ENCODE data around the gene SNX15. TPM values are rescaled to one million over a fixed set of nuclear protein-coding genes. Genes with fewer than 3 reads are reported as not detected.
A peak's percentile ranks its signal among the peaks of the same experiment; 100 is the strongest.

SNX15 gene
- total RNA-seq, 4 donors from 2014 or later, result 11.6 to 36.4 (median 19.2) TPM

- Histone ChIP-seq H3K36me3 (no peaks in the 10 kb centered on the region), H3K27me3 (no peaks in the 10 kb centered on the region), H3K4me1 (peaks cover 4 to 5% of the 10 kb centered on the region in 2 donors), H3K4me3 (replicated peaks in 1 of 3) (no peak overlapping the region), H3K9me3 (no peaks in the 10 kb centered on the region), H3K27ac (no peak overlapping the region)
- TF ChIP-seq POLR2A (IDR thresholded peaks at IDR 0.05) (no peak), CTCF (IDR thresholded peaks at IDR 0.05) (no peak)
- no peak for DNase-seq
- intact Hi-C loops (cut with DNase I), result no loop called here
- 83 to 90% methylated on average over 2 of the region's 2 CpGs for WGBS, 2 donors
These were observed 18.4 kb upstream of the SNX15 start for GRCh38 chr11:65008873-65009272.

GRCh38 chr11:65013130-65013887 lies 13.9 kb upstream of the SNX15 start:
- intact Hi-C loops (cut with DNase I), result loop anchor here (10.0 kb wide), 1 partner anchor 101 kb away; the partner anchor contains the start of genes TM7SF2 and ZNHIT2
- 19 to 36% methylated on average over 5 to 13 of the region's 22 CpGs for WGBS, 2 donors

GRCh38 chr11:65013888-65014725 lies 13.1 kb upstream of the SNX15 start, which contains the start of gene ARL2:
Gene ARL2, plus strand, starts transcription at chr11:65014160. Its CDS starts 48 bp downstream, at chr11:65014208.
- intact Hi-C loops (cut with DNase I), result loop anchor here (2.0 to 10.0 kb wide), 2 partner anchors 71 to 101 kb away; partner anchors contain the start of genes CDCA5, TM7SF2, ZFPL1 and ZNHIT2
- no peaks in the 10 kb centered on the region for H3K9me3 ChIP-seq
- 0% methylated on average over 14 of the region's 96 CpGs; no CpG with 5 or more reads in 1 of the 2 donors for WGBS, 2 donors
- peak within 1 kb of the TSS; percentile 94 to 99 (median 95) for H3K27ac ChIP-seq
- H3K27me3 ChIP-seq, result no peaks in the 10 kb centered on the region
- H3K36me3 ChIP-seq, result peaks cover 0 to 8% of the 10 kb centered on the region in 2 donors
- peak within 1 kb of the TSS; percentile 78 to 89 (median 87) for H3K4me3 ChIP-seq (replicated peaks in 1 of 3)
- TF ChIP-seq POLR2A (IDR thresholded peaks at IDR 0.05), result no peak
- TF ChIP-seq CTCF (IDR thresholded peaks at IDR 0.05), result peak; percentile 28 to 92 (median 79)
- peak; percentile 86 to 90 for DNase-seq
- peaks cover 11 to 13% of the 10 kb centered on the region in 2 donors for H3K4me1 ChIP-seq

More at GRCh38 chr11:65013130-65013887, 13.9 kb upstream of the SNX15 start:
- TF ChIP-seq CTCF (IDR thresholded peaks at IDR 0.05), result peak; percentile 50 to 82 (median 68)
- TF ChIP-seq POLR2A (IDR thresholded peaks at IDR 0.05), result peak in 1 of 2 donors; percentile 59
- Histone ChIP-seq H3K27me3 (no peaks in the 10 kb centered on the region), H3K4me1 (peaks cover 11 to 13% of the 10 kb centered on the region in 2 donors), H3K4me3 (replicated peaks in 1 of 3) (peak overlapping the region; percentile 78 to 89 (median 87)), H3K36me3 (peaks cover 0 to 2% of the 10 kb centered on the region in 2 donors), H3K27ac (peak overlapping the region; percentile 94 to 99 (median 95)), H3K9me3 (no peaks in the 10 kb centered on the region)
- DNase-seq, result peak; percentile 87 to 89

GRCh38 chr11:65014726-65015227 lies 12.5 kb upstream of the SNX15 start:
- intact Hi-C loops (cut with DNase I), result loop anchor here (2.0 to 10.0 kb wide), 3 partner anchors 70 to 102 kb away; partner anchors contain the start of genes CDCA5, TM7SF2, ZFPL1 and ZNHIT2
- Histone ChIP-seq H3K4me3 (replicated peaks in 1 of 3) (peak overlapping the region; percentile 78 to 89 (median 87)), H3K4me1 (peaks cover 11 to 13% of the 10 kb centered on the region in 2 donors), H3K27me3 (no peaks in the 10 kb centered on the region), H3K36me3 (peaks cover under 1 to 8% of the 10 kb centered on the region in 2 donors), H3K27ac (peak overlapping the region; percentile 94 to 99 (median 95)), H3K9me3 (no peaks in the 10 kb centered on the region)
- 38 to 72% methylated on average over 10 to 21 of the region's 23 CpGs for WGBS, 2 donors
- DNase-seq, result no peak
- no peak for TF ChIP-seq POLR2A (IDR thresholded peaks at IDR 0.05)
- TF ChIP-seq CTCF (IDR thresholded peaks at IDR 0.05), result no peak
